NCI-H2081 (cell line): ENCODE results near the gene CDH8.
"Not testable (repeated sequence)": the region's sequence is repeated elsewhere in the genome, so short reads cannot be mapped to it uniquely, and the experiment has no call there.

ENCODE experiments used
- DNase-seq, 2 experiments: peaks; one replicate each; lab custom pipeline; 2025; lab: John Stamatoyannopoulos, UW

Gene CDH8

GRCh38 chr16:61791464-61791863 is 244.8 kb downstream of the CDH8 start:
- no peak for DNase-seq

- not testable (repeated sequence) for DNase-seq
Measured at GRCh38 chr16:61781855-61782254, 254.4 kb downstream of the CDH8 start.

GRCh38 chr16:61780161-61780560 is 256.1 kb downstream of the CDH8 start:
- no peak for DNase-seq

GRCh38 chr16:61770301-61770700 is 265.9 kb downstream of the CDH8 start:
- no peak for DNase-seq

GRCh38 chr16:61763991-61764390 is 272.2 kb downstream of the CDH8 start:
- DNase-seq = no peak

GRCh38 chr16:61763013-61763412 is 273.2 kb downstream of the CDH8 start:
- no peak for DNase-seq

GRCh38 chr16:61730997-61731396 is 305.2 kb downstream of the CDH8 start:
- DNase-seq = no peak

- DNase-seq = no peak
Measured at GRCh38 chr16:61726701-61727100, 309.5 kb downstream of the CDH8 start.

GRCh38 chr16:61726125-61726524 is 310.1 kb downstream of the CDH8 start:
- DNase-seq = no peak

- no peak for DNase-seq
Measured at GRCh38 chr16:61721544-61721943, 314.7 kb downstream of the CDH8 start.

GRCh38 chr16:61715393-61715792 is 320.8 kb downstream of the CDH8 start:
- no peak for DNase-seq

- DNase-seq = no peak
Measured at GRCh38 chr16:61713787-61714186, 322.5 kb downstream of the CDH8 start.

GRCh38 chr16:61699640-61700039 is 336.6 kb downstream of the CDH8 start:
- not testable (repeated sequence) for DNase-seq

- peak in 1 of 2 experiments; percentile 0 for DNase-seq
Measured at GRCh38 chr16:61684541-61684940, 351.7 kb downstream of the CDH8 start.

GRCh38 chr16:61681673-61682072 is 354.6 kb downstream of the CDH8 start:
- no peak for DNase-seq

GRCh38 chr16:61681124-61681523 is 355.1 kb downstream of the CDH8 start:
- DNase-seq = peak in 1 of 2 experiments; percentile 19

GRCh38 chr16:61678182-61678581 is 358.1 kb downstream of the CDH8 start:
- DNase-seq = no peak

- DNase-seq = no peak
Measured at GRCh38 chr16:61677776-61678175, 358.5 kb downstream of the CDH8 start.

GRCh38 chr16:61676740-61677139 is 359.5 kb downstream of the CDH8 start:
- no peak for DNase-seq

GRCh38 chr16:61671161-61671560 is 365.1 kb downstream of the CDH8 start:
- DNase-seq = no peak

- DNase-seq = no peak
Measured at GRCh38 chr16:61665512-61665911, 370.7 kb downstream of the CDH8 start.

GRCh38 chr16:61659936-61660335 is 376.3 kb downstream of the CDH8 start:
- no peak for DNase-seq

- DNase-seq = no peak
Measured at GRCh38 chr16:61654962-61655361, 381.3 kb downstream of the CDH8 start.

GRCh38 chr16:61653544-61653943 is 382.7 kb downstream of the CDH8 start:
- no peak for DNase-seq

GRCh38 chr16:61645561-61645960 is 390.7 kb downstream of the CDH8 start:
- DNase-seq = no peak
